ENCODE measurements around the gene MTURN.

GRCh38 chr7:30166841-30167235, 32.1 kb downstream of the MTURN start:
- TF ChIP-seq CTCF (IDR thresholded peaks at IDR 0.05) (no peak), POLR2A (IDR thresholded peaks at IDR 0.05) (no peak)

Measured in right lobe of liver (tissue), 4 donors.